TTC549 (cell line): ENCODE results near the gene PLK5.
"Not testable (repeated sequence)": the region's sequence is repeated elsewhere in the genome, so short reads cannot be mapped to it uniquely, and the experiment has no call there.

Experiments used
- FAIRE-seq: peaks from 2 replicates; lab custom pipeline; 2012; peaks lifted over from hg19 to GRCh38; lab: Jason Lieb, UNC

The PLK5 gene

GRCh38 chr19:1507763-1508506, 15.9 kb upstream of the PLK5 start:
- peak; percentile 92 for FAIRE-seq

- no peak for FAIRE-seq
Observed at GRCh38 chr19:1508507-1508856, 15.4 kb upstream of the PLK5 start.

- FAIRE-seq = no peak
Observed at GRCh38 chr19:1509602-1510441, 14.1 kb upstream of the PLK5 start.

- no peak for FAIRE-seq
Observed at GRCh38 chr19:1510442-1510806, 13.5 kb upstream of the PLK5 start.

GRCh38 chr19:1510807-1511206, 13.1 kb upstream of the PLK5 start:
- no peak for FAIRE-seq

- FAIRE-seq = no peak
Observed at GRCh38 chr19:1511318-1512317, 12.3 kb upstream of the PLK5 start.

GRCh38 chr19:1512671-1513498, 11.0 kb upstream of the PLK5 start, which contains the start of gene ADAMTSL5:
Gene ADAMTSL5, minus strand, starts transcription at chr19:1513019. Its CDS starts 2,076 bp downstream, at chr19:1510943.
- FAIRE-seq = no peak

GRCh38 chr19:1513499-1514294, 10.2 kb upstream of the PLK5 start:
- no peak for FAIRE-seq

- no peak for FAIRE-seq
Observed at GRCh38 chr19:1514295-1514661, 9.6 kb upstream of the PLK5 start.

GRCh38 chr19:1514986-1515721, 8.7 kb upstream of the PLK5 start:
- FAIRE-seq = no peak

GRCh38 chr19:1516395-1516753, 7.5 kb upstream of the PLK5 start:
- FAIRE-seq = no peak

GRCh38 chr19:1518471-1518870, 5.4 kb upstream of the PLK5 start:
- FAIRE-seq = no peak

GRCh38 chr19:1519802-1520201, 4.1 kb upstream of the PLK5 start:
- FAIRE-seq = not testable (repeated sequence)

- FAIRE-seq = no peak
Observed at GRCh38 chr19:1520203-1520780, 3.6 kb upstream of the PLK5 start.

GRCh38 chr19:1521636-1522035, 2.2 kb upstream of the PLK5 start:
- FAIRE-seq = no peak

- no peak for FAIRE-seq
Observed at GRCh38 chr19:1522061-1522460, 1.8 kb upstream of the PLK5 start.

- no peak for FAIRE-seq
Observed at GRCh38 chr19:1522838-1523237, 1.0 kb upstream of the PLK5 start.

- FAIRE-seq = no peak
Observed at GRCh38 chr19:1524287-1524971, 552 bp downstream of the PLK5 start.

GRCh38 chr19:1524972-1525325, 1.1 kb downstream of the PLK5 start:
- FAIRE-seq = no peak
